HCT116 (cell line): ENCODE measurements around the gene NECTIN4. TPM values are rescaled to one million over a fixed set of nuclear protein-coding genes. Genes with fewer than 3 reads are reported as not detected.

Source experiments
- ATAC-seq: fragments of 200-7000 bp; cut with Tn5 transposase; 2 replicates; pipeline ENCODE4 v1.9.1; 2020; ENCODE audit warnings: mild to moderate bottlenecking, moderate library complexity
- BruUV-seq: library from RNA; stranded (reverse); fragments of 400-500 nt; replicated peaks from 2 replicates; lab custom pipeline; 2021; lab: Mats Ljungman, UMichigan
- CTCF ChIA-PET: fragments of 300-600 bp; sonication (Branson Sonifier 250); formaldehyde crosslinking; loops from one replicate; lab custom pipeline; 2021; ENCODE audit warnings: antibody characterized with exemption; lab: Charles Lee
- POLR2A ChIA-PET: fragments of 300-600, 350-600 bp; sonication (Branson Sonifier 250); formaldehyde crosslinking; loops from one replicate; lab custom pipeline; 2021; ENCODE audit warnings: antibody characterized with exemption; lab: Charles Lee
- RAD21 ChIA-PET, 2 experiments: fragments of 300-600 bp; sonication (Branson Sonifier 250); formaldehyde crosslinking; loops; one replicate each; lab custom pipeline; 2023; ENCODE audit warnings: low total read pairs in 2 of 2; ENCODE audit not compliant: uncharacterized antibody in 2 of 2, unreplicated experiment in 2 of 2, low non-redundant PET in 1 of 2; lab: Charles Lee
- DNase-seq: peaks from one replicate; pipeline ENCODE4 v3.0.0-alpha.2; 2010; ENCODE audit warnings: low read depth, low spot score
- H2AFZ ChIP-seq: fragments of 200-600 bp; shearing (Covaris generic), sonication (generic); 2 replicates; pipeline ENCODE4 v1.6.1; 2017; ENCODE audit warnings: low read depth, mixed run types, mixed read lengths, antibody characterized with exemption, low read length; ENCODE audit not compliant: poor library complexity, severe bottlenecking
- H3K27ac ChIP-seq: 2 replicates; pipeline ENCODE4 v1.5.1; 2012; ENCODE audit warnings: low read depth, low read length
- H3K27me3 ChIP-seq: fragments of 200-600 bp; sonication (generic); 2 replicates; pipeline ENCODE4 v1.6.1; 2016; ENCODE audit warnings: mixed run types, low read length, mixed read lengths; ENCODE audit not compliant: insufficient read depth
- H3K36me3 ChIP-seq, 2 experiments: fragments of 200-500 bp in 1 of 2; fragments of 200-600 bp in 1 of 2; sonication (Bioruptor generic) in 1 of 2; sonication (generic) in 1 of 2; 2 replicates each; pipeline versions ENCODE4 v1.5.1 to v1.6.1; 2014 to 2016; ENCODE audit warnings: low read length in 2 of 2, inconsistent platforms in 1 of 2, mixed read lengths in 1 of 2, mixed run types in 1 of 2; ENCODE audit not compliant: insufficient read depth in 2 of 2, control insufficient read depth in 1 of 2
- H3K4me1 ChIP-seq, 2 experiments: fragments of 200-600 bp in 1 of 2; sonication (generic) in 1 of 2; 2 replicates each; pipeline versions ENCODE4 v1.5.1 to v1.6.1; 2012 to 2017; ENCODE audit warnings: low read length in 2 of 2, inconsistent platforms in 1 of 2, mild to moderate bottlenecking in 1 of 2, mixed read lengths in 1 of 2, mixed run types in 1 of 2, moderate library complexity in 1 of 2; ENCODE audit not compliant: insufficient read depth in 2 of 2, control insufficient read depth in 1 of 2
- H3K4me2 ChIP-seq: fragments of 200-600 bp; sonication (generic); 2 replicates; pipeline ENCODE4 v1.6.1; 2017; ENCODE audit warnings: mixed run types, low read length, mixed read lengths
- H3K4me3 ChIP-seq, 2 experiments: fragments of 200-600 bp in 1 of 2; sonication (generic) in 1 of 2; replicated peaks in 1 of 2; 2 replicates each; pipeline ENCODE4 v1.5.1; 2011 to 2016; ENCODE audit warnings: low read length in 2 of 2, control low read depth in 1 of 2, low read depth in 1 of 2, mild to moderate bottlenecking in 1 of 2, mixed read lengths in 1 of 2, mixed run types in 1 of 2
- H3K79me2 ChIP-seq: fragments of 200-600 bp; sonication (generic); 2 replicates; pipeline ENCODE4 v1.6.1; 2017; ENCODE audit warnings: mild to moderate bottlenecking, mixed run types, low read length, moderate library complexity, mixed read lengths; ENCODE audit not compliant: insufficient read depth
- H3K9ac ChIP-seq: fragments of 200-600 bp; sonication (generic); 2 replicates; pipeline ENCODE4 v1.6.1; 2016; ENCODE audit warnings: low read length, mixed read lengths
- H3K9me2 ChIP-seq: fragments of 200-600 bp; sonication (generic), shearing (Covaris generic); 2 replicates; pipeline ENCODE4 v1.6.1; 2017; ENCODE audit warnings: mixed run types, mild to moderate bottlenecking, moderate library complexity; ENCODE audit not compliant: insufficient read depth
- H3K9me3 ChIP-seq, 2 experiments: fragments of 200-500 bp in 1 of 2; fragments of 200-600 bp in 1 of 2; sonication (Bioruptor generic) in 1 of 2; sonication (generic) in 1 of 2; 2 replicates each; pipeline ENCODE4 v1.6.1; 2014 to 2017; ENCODE audit warnings: low read length in 2 of 2, mixed read lengths in 2 of 2, inconsistent platforms in 1 of 2, low read depth in 1 of 2, mild to moderate bottlenecking in 1 of 2, mixed run types in 1 of 2, moderate library complexity in 1 of 2; ENCODE audit not compliant: control insufficient read depth in 1 of 2, insufficient read depth in 1 of 2
- H4K20me1 ChIP-seq: fragments of 200-600 bp; sonication (generic), shearing (Covaris generic); 2 replicates; pipeline ENCODE4 v1.6.1; 2017; ENCODE audit warnings: mixed run types, mild to moderate bottlenecking, moderate library complexity; ENCODE audit not compliant: insufficient read depth
- CBX3 ChIP-seq: IDR thresholded peaks from 2 replicates; pipeline ENCODE4 v1.6.1; 2012; ENCODE audit warnings: low read depth
- CEBPB ChIP-seq: IDR thresholded peaks from 2 replicates; pipeline ENCODE4 v1.6.1; 2012; ENCODE audit warnings: low read depth
- ELF1 ChIP-seq: IDR thresholded peaks from 2 replicates; pipeline ENCODE4 v1.6.1; 2012; ENCODE audit warnings: low read depth, borderline replicate concordance
- EZH2 ChIP-seq: fragments of 200-600 bp; sonication (generic); IDR thresholded peaks from 2 replicates; pipeline ENCODE4 v1.6.1; 2017; ENCODE audit warnings: antibody characterized with exemption, mixed run types
- FOSL1 ChIP-seq: IDR thresholded peaks from 2 replicates; pipeline ENCODE4 v1.6.1; 2012; ENCODE audit warnings: low read depth
- JUND ChIP-seq: IDR thresholded peaks from 2 replicates; pipeline ENCODE4 v1.6.1; 2012
- SIN3A ChIP-seq: IDR thresholded peaks from 2 replicates; pipeline ENCODE4 v1.6.1; 2012; ENCODE audit warnings: low read depth
- SP1 ChIP-seq: IDR thresholded peaks from 2 replicates; pipeline ENCODE4 v1.6.1; 2012; ENCODE audit warnings: low read depth
- SRF ChIP-seq: IDR thresholded peaks from 2 replicates; pipeline ENCODE4 v1.6.1; 2012; ENCODE audit warnings: low read depth
- YY1 ChIP-seq: IDR thresholded peaks from 2 replicates; pipeline ENCODE4 v1.6.1; 2011; ENCODE audit warnings: low read length, low read depth, moderate library complexity, mild to moderate bottlenecking; ENCODE audit not compliant: insufficient replicate concordance; ENCODE audit errors: extremely low read depth
- ZBTB33 ChIP-seq: IDR thresholded peaks from 2 replicates; pipeline ENCODE4 v1.6.1; 2011; ENCODE audit warnings: mild to moderate bottlenecking, low read length, moderate library complexity; ENCODE audit not compliant: insufficient replicate concordance; ENCODE audit errors: extremely low read depth
- ZNF274 ChIP-seq: fragments of 200-500 bp; sonication (Bioruptor generic); IDR thresholded peaks from 2 replicates; pipeline ENCODE4 v1.6.1; 2014; ENCODE audit warnings: mild to moderate bottlenecking, low read depth, low read length, inconsistent platforms
- intact Hi-C: fragments of 100-400 bp; cut with micrococcal nuclease; formaldehyde crosslinking; loops from 2 replicates; pipeline ENCODE4 v1.10.0; 2022
- total RNA-seq: library from RNA; stranded (reverse); gene quantifications from one replicate; pipeline ENCODE4 v1.2.1, GENCODE V29; 2021; ENCODE audit not compliant: unreplicated experiment
- TF ChIP-seq, protein P1 (sequence below): IDR thresholded peaks from 2 replicates; pipeline ENCODE4 v1.6.1; 2012
- TF ChIP-seq, protein P2 (sequence below): IDR thresholded peaks from 2 replicates; pipeline ENCODE4 v1.6.1; 2012; ENCODE audit warnings: low read depth

The NECTIN4 gene
- total RNA-seq, 1 experiment from 2014 or later: 3.3 TPM

GRCh38 chr1:161100556-161100955 is 11.2 kb upstream of the NECTIN4 start:
- no TSS peak for BruUV-seq

More at GRCh38 chr1:161100556-161100955, 11.2 kb upstream of the NECTIN4 start:
- ChIA-PET POLR2A (interaction anchor here (0.9 to 1.1 kb wide), 3 partner anchors 12 to 80 kb away, joined by 3 to 7 read pairs (median 3); partner anchors contain the start of genes F11R, NIT1 and PFDN2), CTCF (interaction anchor here (1.6 kb wide), 1 partner anchor 29 kb away, joined by 3 read pairs; no protein-coding TSS in a partner anchor), RAD21 (no interaction called here)
- no peaks in the 10 kb centered on the region for H3K27me3 ChIP-seq
- no peak for ATAC-seq
- H3K36me3 ChIP-seq: peaks cover 9 to 26% of the 10 kb centered on the region in 2 experiments; a peak in 3 of 4 replicates
- H3K79me2 ChIP-seq: peaks cover 44% of the 10 kb centered on the region
- no peak for DNase-seq
- H3K4me1 ChIP-seq: peaks cover 3 to 23% of the 10 kb centered on the region in 2 experiments; a peak in 3 of 4 replicates
- H2AFZ ChIP-seq: no peak overlapping the region
- no peak overlapping the region for H3K4me3 ChIP-seq
- no peaks in the 10 kb centered on the region for H3K9me3 ChIP-seq
- no peak overlapping the region for H3K9ac ChIP-seq
- intact Hi-C loops: no loop called here
- H4K20me1 ChIP-seq: no peaks in the 10 kb centered on the region
- TF ChIP-seq CBX3 (no peak), ZBTB33 (no peak), SP1 (no peak), ZNF274 (no peak), ELF1 (no peak), CEBPB (no peak), SIN3A (no peak), EZH2 (no peak), YY1 (no peak), SRF (no peak), FOSL1 (no peak), JUND (no peak)
- TF ChIP-seq, protein P1, sequence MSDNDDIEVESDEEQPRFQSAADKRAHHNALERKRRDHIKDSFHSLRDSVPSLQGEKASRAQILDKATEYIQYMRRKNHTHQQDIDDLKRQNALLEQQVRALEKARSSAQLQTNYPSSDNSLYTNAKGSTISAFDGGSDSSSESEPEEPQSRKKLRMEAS: no peak
- TF ChIP-seq, protein P2, sequence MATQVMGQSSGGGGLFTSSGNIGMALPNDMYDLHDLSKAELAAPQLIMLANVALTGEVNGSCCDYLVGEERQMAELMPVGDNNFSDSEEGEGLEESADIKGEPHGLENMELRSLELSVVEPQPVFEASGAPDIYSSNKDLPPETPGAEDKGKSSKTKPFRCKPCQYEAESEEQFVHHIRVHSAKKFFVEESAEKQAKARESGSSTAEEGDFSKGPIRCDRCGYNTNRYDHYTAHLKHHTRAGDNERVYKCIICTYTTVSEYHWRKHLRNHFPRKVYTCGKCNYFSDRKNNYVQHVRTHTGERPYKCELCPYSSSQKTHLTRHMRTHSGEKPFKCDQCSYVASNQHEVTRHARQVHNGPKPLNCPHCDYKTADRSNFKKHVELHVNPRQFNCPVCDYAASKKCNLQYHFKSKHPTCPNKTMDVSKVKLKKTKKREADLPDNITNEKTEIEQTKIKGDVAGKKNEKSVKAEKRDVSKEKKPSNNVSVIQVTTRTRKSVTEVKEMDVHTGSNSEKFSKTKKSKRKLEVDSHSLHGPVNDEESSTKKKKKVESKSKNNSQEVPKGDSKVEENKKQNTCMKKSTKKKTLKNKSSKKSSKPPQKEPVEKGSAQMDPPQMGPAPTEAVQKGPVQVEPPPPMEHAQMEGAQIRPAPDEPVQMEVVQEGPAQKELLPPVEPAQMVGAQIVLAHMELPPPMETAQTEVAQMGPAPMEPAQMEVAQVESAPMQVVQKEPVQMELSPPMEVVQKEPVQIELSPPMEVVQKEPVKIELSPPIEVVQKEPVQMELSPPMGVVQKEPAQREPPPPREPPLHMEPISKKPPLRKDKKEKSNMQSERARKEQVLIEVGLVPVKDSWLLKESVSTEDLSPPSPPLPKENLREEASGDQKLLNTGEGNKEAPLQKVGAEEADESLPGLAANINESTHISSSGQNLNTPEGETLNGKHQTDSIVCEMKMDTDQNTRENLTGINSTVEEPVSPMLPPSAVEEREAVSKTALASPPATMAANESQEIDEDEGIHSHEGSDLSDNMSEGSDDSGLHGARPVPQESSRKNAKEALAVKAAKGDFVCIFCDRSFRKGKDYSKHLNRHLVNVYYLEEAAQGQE: no peak
- no peak overlapping the region for H3K27ac ChIP-seq
- no peak overlapping the region for H3K4me2 ChIP-seq
- no peaks in the 10 kb centered on the region for H3K9me2 ChIP-seq
